Sciatic nerve (tissue), 2 donors: ENCODE measurements around the gene PNLDC1. TPM values are rescaled to one million over a fixed set of nuclear protein-coding genes. Genes with fewer than 3 reads are reported as not detected.

Experiments used
- ATAC-seq: fragments of 200-7000 bp; cut with Tn5 transposase; one replicate; pipeline ENCODE4 v1.9.1; 2020; ENCODE audit warnings: mild to moderate bottlenecking, moderate library complexity
- DNase-seq: peaks from one replicate; pipeline ENCODE4 v3.0.0-alpha.2; 2020; ENCODE audit warnings: low spot score
- intact Hi-C: fragments of 100-400 bp; cut with DNase I; formaldehyde crosslinking; loops from one replicate; pipeline ENCODE4 v1.14.2; 2022
- total RNA-seq: library from RNA; stranded (reverse); fragmentation: NEBNext Ultra II Directional; extraction: Animal tissue kit (Norgen Biotek cat#: 25700); gene quantifications from one replicate; pipeline ENCODE4 v1.2.1, GENCODE V29; 2021
- donor health status: DM: no; HTN: no; CAD: no.
- donor health status: DM: no; HTN: no; CAD: no.

The PNLDC1 gene
- not detected for total RNA-seq

DNA sequence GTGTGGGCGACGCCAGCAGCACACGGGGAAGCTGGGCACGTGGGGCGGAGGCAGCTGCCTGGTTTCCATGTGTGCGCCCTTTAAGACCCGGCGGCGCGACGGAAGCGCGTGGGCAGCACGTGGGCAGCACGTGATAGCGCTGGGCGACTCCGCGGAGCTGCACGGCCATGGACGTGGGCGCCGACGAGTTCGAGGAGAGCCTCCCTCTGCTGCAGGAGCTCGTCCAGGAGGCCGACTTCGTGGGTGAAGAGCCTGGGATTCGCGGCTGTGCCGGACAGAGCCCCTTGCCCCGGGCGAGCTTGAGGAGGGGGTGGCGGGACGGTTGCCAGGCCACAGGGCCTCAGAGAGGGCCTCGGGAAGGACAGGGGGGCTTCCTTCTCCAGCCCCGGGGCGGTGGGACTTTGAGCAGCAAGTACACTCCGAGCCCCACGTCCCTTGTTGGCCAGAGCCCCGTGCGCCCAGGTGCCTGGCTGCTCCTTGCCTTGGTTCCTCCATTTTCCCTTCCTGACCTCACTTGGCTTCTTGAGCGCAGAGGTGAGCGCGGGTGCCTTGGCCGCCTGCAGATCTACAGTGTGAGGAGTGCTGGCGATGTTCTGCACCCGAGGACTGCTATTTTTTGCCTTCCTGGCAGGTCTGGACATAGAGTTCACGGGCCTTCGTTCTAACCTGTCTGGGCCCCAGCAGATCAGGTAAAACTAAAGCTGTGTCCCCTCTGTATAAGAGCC lies at the start of gene PNLDC1:
TSS of gene PNLDC1 (plus strand) at position 136 of the 725 bp plus-strand sequence. CDS start at position 168, 32 bp downstream.
- DNase-seq (no peak), ATAC-seq (no peak)
- intact Hi-C loops = no loop called here

- ATAC-seq (no peak), DNase-seq (no peak)
- intact Hi-C loops = no loop called here
These were observed 48.6 kb upstream of the PNLDC1 start for GRCh38 chr6:159751448-159751847.

DNA sequence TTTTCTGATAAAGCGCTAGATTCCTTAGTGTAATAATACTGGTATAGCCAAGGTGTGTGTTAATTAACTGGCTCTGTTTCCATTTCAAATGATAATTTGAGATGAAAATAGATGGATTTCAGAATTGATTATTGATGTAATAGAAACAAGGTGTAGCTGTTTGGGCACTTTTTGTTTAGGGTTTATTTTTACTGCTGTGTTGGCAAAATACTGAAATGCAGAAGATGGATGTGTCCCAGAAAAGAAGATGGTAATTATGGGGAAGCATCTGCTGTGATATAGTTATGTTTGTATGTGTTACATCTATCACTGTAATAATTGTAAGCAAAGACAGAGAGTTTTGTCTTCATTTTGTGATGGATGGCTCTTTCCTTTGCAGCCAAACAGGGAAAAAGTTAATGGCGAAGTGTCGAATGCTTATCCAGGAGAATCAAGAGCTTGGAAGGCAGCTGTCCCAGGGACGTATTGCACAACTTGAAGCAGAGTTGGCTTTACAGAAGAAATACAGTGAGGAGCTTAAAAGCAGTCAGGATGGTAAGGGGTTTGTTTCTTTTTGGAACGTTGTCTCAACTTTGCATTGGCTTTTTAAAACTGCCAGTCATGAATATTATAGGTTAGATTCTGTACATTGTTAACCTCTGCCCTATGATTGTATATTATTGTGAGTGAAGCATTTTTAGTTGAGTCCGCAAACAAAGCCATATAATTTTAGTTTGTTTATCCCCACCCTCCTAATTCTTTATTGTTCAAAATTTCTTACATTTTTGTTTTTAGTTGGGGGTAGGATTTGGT lies 46.8 kb upstream of the PNLDC1 start:
- no peak for ATAC-seq
- intact Hi-C loops = no loop called here
- no peak for DNase-seq

- intact Hi-C loops = no loop called here
- no peak for DNase-seq
- ATAC-seq = no peak
These were observed 45.7 kb upstream of the PNLDC1 start for GRCh38 chr6:159754401-159754800.

GRCh38 chr6:159754959-159755914 lies 44.8 kb upstream of the PNLDC1 start:
- DNase-seq (no peak), ATAC-seq (peak; percentile 43)
- intact Hi-C loops = no loop called here

GRCh38 chr6:159756508-159756907 lies 43.6 kb upstream of the PNLDC1 start:
- DNase-seq (no peak), ATAC-seq (no peak)
- intact Hi-C loops = no loop called here

DNA sequence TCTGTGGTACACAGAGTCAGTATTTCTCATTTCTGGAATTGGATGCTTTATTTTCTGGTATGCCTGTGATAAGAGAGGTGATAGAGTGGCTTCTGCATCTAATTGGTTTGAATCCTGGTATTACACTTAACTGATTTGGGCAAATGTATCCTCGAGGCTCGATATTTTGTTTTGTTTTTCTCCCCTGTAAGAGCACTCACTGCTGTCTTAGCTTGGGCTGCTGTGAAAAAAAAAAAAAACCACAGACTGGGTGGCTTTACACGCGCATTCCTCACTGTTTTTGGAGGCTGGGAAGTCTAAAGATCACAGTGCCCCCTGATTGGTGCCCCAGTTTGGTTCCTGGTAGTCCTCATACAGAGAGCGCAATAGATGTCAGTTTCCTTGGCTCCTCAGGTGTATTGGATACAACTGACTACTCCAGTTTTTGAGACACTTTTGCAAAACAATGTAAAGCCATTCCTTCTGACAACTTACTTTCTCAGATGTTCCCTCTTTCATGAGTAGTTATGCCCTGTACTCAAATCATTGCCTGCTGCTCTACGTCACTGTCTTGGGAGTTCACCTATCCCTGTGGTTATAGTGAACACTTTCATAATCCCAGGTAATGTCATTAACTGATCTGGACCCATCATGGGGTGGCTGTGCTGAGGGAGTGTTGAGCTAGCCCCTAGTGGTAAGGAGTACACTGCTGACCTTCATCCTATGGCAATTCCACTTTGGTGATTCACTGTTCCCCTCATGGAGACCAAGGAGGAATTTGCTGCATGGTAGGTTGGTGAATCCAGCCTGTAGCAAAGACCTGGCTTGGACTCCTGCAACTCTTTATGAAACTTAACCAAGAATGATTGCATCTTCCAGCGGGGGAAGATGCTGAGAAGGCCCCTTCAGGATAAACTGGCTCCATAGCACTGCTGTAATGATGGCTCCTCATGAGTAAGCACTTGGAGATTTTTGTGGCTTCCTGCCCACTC lies 41.8 kb upstream of the PNLDC1 start:
- intact Hi-C loops = no loop called here
- ATAC-seq = no peak
- no peak for DNase-seq

GRCh38 chr6:159759645-159760044 lies 40.4 kb upstream of the PNLDC1 start:
- intact Hi-C loops = no loop called here
- no peak for DNase-seq
- no peak for ATAC-seq

DNA sequence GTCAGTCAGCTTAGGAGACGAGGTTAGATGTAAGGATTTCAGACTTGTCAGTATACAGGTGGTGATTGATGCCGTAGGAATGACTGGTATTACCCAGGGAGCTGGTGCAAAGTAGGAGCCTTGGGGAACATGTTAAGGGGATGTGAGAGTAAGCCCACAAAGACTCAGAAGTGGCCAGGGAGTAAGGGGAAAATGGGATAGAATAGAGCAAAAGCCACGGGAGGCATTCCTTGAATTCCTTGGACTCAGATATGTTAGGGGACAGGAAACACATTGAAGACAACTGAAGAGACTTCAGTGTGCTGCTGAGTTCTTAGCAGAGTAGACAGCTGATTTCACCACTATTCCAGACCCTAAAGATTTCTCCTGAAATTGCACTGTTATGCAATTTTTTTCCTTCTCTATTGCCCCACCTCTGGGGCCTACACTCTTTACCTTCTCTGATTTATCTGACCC lies 39.4 kb upstream of the PNLDC1 start:
- ATAC-seq = no peak
- no peak for DNase-seq
- intact Hi-C loops = no loop called here

DNA sequence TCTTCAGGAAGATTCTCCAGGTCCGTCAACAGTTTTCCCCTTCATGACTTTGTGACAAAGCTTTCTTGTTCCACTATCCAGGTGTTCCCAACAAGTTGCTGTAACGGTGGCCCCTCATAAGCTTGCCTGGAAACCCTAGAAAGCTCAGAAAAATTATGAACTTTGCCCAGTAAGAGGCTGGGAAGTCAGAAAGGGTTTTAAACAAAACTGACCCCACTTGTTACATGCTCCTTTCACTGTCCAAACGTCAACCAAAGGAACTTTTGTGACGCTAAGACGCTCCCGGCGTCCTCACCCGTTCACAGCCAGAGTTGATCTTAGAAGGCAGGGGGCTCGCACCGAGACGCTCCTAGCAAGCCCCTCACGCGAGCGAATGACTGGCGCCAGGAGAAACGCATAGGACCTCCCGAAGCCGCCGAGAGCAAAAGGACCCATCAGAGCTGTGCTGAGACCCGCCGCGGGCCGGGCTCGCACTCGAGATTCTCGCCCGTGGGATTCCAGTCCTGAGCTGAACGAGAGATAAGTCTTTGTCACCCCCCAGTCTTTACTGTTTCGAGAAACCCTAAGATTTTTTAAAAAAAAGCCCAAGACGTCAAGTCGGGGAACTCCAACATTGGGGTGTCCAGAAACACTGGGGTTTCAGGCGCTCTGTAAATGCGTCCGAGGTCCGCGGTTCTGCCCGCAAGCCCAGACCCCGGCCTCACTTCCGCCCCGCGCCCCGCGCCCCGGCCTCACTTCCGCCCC lies 38.8 kb upstream of the PNLDC1 start:
- ATAC-seq (no peak), DNase-seq (peak; percentile 66)
- intact Hi-C loops = no loop called here

DNA sequence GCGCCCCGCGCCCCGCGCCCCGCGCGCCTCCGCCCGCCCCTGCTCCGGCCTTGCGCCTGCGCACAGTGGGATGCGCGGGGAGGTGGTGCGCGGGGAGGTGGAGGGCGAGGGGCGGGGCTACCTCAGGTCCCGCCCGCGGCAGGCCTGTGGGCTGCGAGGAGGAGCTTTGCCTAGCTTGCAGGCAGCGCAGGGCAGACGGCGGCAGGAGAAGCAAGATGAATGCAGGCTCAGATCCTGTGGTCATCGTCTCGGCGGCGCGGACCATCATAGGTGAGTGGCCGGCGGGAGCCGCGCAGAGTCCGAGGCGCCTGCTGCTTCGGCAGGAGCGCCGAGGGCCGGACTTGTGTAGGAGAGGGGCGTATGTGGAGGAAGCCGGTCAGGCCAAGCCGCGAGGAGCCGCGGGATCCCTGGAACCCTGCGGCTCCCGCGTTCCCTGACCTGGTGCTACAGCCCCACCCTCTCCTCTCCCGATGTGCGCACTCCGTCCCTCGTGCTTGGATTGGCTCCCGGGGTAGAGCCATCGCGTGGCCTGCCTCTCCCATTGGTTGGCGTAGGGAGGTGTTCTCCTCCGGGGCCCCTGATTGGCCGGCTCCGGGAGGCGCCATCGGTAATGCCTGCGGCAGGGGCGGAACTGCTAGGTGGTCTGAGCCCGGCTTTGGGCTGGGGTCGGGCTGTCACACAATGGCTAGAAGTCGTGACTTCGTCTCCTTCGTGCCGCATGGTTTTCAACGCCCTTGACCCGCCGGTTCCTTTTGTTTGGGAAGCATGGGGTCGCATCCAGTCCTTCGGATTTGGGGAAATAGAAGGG lies 38.0 kb upstream of the PNLDC1 start, which contains the start of gene ACAT2:
TSS of gene ACAT2 (plus strand) at position 173 of the 808 bp plus-strand sequence. CDS start at position 216, 43 bp downstream.
- intact Hi-C loops = no loop called here
- ATAC-seq = peak; percentile 99

GRCh38 chr6:159762681-159763293 lies 37.3 kb upstream of the PNLDC1 start:
- DNase-seq = no peak
- intact Hi-C loops = no loop called here
- ATAC-seq = peak; percentile 11

More for the DNA sequence above, 38.0 kb upstream of the PNLDC1 start, which contains the start of gene ACAT2:
- DNase-seq = peak; percentile 97

- ATAC-seq = no peak
- intact Hi-C loops = no loop called here
- DNase-seq = no peak
These were observed 33.2 kb upstream of the PNLDC1 start for GRCh38 chr6:159766906-159767305.

DNA sequence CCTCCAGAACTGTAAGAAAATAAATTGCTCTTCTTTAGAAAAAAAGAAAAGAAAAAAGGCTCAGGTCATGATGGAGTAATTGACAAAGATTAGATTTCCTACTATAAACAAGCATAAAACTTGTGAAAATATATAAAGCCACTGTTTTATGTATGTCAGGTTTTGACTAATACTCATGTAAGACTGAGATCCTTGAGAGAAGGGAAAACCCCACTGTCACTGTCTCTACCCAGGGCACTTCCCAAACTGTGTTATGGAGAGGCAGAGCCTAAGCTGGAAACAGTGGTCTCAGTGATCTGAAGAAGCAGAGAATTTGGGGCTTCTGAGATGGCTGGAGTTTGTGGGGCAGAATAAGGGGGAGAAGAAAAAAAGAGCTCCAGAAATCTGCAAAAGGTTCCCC lies 30.6 kb upstream of the PNLDC1 start:
- ATAC-seq = no peak
- intact Hi-C loops = no loop called here
- no peak for DNase-seq

GRCh38 chr6:159772196-159772595 lies 27.9 kb upstream of the PNLDC1 start:
- no peak for ATAC-seq
- no peak for DNase-seq
- intact Hi-C loops = no loop called here

GRCh38 chr6:159777240-159777904 lies 22.7 kb upstream of the PNLDC1 start:
- ATAC-seq = no peak
- DNase-seq = no peak
- intact Hi-C loops = no loop called here
